GM19193 (cell line): ENCODE results near the gene CGB2.
A peak's percentile ranks its signal among the peaks of the same experiment; 100 is the strongest.
"Not testable (repeated sequence)": the region's sequence is repeated elsewhere in the genome, so short reads cannot be mapped to it uniquely, and the experiment has no call there.

Source experiments
- POLR2A ChIP-seq: IDR thresholded peaks from 4 replicates; pipeline ENCODE4 v1.6.1; 2011; ENCODE audit not compliant: insufficient read depth, insufficient read length; ENCODE audit errors: extremely low read depth

Gene CGB2

DNA sequence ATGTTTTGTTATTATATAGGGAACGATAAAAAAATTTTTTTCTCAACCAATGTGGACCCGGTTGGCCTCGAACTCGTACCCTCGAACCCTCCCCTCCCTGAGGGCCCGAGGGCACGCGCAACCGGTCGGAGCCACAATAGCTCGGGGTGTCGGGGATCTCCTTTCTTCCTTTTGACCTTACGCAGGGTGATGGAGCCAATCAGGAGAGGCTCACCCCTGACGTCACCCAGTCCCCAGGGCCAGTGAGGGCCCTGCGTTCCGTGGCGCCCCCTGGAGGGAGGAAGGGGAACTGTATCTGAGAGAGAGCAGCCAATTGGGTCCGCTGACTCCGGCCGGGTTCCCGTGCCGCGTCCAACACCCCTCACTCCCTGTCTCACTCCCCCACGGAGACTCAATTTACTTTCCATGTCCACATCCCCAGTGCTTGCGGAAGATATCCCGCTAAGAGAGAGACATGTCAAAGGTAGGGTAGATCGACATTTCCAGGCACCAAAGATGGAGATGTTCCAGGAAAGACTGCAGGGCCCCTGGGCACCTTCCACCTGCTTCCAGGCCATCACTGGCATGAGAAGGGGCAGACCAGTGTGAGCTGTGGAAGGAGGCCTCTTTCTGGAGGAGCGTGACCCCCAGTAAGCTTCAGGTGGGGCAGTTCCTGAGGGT, at the start of gene CGB2:
Gene CGB2, plus strand, starts transcription at position 249 of the 660 bp plus-strand sequence. Its CDS starts 206 bp downstream, at position 455.
- TF ChIP-seq POLR2A, result not testable (repeated sequence)

DNA sequence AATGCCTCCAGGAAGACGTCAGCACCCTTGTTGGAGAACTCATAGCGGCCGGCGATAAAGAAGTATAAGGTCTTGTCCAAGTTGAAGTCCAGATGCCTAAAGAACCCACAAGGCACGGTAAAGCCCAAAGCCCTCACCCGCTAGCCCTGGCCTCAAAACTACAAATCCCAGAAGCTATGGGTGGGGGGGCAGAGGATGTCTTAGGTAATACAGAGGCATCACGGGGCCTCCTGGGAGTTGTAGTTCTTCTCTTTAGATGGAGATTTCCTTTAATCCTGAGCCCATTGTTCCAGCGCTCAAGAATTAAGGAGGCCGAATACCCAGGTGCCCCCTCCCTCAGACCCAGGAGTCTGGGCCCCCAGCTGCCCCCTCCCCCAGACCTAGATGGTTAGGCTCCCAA, 49.4 kb upstream of the CGB2 start:
- TF ChIP-seq POLR2A, result no peak

DNA sequence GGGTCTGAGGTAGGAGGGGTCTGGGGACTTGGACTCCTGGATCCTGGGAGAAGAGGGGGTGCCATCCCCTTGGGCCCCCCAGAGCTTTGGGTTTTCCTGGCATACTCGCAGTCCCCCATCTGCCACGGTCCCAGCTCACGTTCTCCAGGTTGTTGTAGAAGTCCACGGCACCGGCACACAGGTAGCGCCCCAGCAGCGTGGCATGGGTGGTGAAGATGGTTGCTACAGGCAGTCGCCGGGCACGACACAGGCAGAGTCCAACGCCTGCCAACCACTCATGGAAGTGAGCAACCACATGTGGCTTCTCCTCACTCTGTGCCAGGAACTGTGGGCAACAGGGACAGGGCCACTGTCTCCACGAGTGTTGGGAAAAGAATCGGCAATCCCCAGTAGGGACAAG, 46.0 kb upstream of the CGB2 start:
- no peak for TF ChIP-seq POLR2A

DNA sequence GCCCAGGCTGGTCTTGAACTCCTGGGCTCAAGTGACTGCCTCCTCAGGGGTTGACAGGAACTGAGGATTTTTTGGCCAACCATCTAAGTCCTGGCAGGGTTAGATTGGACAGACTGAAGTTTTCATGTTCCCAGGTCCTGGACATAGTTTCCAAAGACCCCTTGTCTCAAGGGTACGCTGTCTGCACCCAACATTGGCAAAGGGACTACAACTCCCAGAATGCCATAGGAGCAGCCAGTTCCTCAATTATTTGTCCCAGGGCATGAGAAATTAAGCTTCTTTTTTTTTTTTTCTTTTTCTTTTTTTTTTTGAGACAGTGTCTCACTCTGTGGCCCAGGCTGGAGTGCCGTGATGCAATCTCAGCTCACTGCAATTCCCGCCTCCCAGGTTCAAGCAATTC, 45.5 kb upstream of the CGB2 start:
- no peak for TF ChIP-seq POLR2A

DNA sequence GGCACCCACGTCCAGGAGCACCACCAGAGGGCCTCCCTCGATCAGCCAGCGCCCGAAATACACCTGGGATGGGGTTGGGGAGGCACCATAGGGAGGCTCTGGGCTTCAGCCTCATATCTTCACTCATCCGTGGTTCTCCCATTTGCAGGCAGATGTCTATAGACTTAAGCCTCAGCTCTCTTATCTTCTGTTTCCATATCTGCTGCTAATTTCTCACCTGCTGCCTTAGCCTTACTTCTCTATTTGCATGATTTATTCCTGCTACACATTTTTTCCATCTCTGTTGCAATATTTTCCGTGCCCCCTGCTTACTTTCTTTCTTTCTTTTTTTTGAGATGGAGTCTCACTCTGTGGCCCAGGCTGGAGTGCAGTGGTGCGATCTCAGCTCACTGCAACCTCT, 44.4 kb upstream of the CGB2 start:
- no peak for TF ChIP-seq POLR2A

DNA sequence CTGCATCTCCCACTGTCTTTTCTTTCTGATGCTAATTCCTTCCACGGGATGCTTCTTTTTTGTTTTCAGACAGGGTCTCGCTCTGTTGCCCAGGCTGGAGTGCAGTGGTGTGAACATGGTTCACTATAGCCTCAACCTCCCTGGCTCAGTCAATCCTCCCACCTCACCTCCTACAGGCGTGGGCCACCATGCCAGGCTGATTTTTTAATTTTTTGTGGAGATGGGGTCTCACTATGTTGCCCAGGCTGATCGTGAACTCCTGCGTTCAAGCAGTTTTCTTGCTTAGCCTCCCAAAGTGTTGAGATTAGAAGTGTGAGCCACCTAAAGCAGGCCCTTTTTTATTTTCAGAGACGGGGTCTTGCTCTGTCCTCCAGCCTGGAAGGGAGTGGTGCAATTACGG, 43.4 kb upstream of the CGB2 start:
- no peak for TF ChIP-seq POLR2A

DNA sequence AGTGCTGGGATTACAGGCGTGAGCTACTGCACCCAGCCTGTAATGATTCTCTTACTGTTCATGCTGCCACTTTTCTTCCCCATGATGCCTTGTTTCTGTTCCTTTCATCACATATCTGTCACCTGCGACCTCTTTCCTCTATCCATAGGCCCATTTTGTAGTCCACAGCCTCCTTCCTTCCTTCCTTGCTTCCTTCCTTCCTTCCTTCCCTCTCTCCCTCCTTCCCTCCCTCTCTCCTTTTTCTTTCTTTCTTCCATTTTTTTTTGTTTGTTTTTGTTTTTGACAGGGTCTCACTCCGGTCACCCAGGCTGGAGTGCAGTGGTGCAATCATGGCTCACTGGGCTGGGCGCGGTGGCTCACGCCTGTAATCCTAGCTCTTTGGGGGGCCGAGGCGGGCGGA, 42.8 kb upstream of the CGB2 start:
- no peak for TF ChIP-seq POLR2A

DNA sequence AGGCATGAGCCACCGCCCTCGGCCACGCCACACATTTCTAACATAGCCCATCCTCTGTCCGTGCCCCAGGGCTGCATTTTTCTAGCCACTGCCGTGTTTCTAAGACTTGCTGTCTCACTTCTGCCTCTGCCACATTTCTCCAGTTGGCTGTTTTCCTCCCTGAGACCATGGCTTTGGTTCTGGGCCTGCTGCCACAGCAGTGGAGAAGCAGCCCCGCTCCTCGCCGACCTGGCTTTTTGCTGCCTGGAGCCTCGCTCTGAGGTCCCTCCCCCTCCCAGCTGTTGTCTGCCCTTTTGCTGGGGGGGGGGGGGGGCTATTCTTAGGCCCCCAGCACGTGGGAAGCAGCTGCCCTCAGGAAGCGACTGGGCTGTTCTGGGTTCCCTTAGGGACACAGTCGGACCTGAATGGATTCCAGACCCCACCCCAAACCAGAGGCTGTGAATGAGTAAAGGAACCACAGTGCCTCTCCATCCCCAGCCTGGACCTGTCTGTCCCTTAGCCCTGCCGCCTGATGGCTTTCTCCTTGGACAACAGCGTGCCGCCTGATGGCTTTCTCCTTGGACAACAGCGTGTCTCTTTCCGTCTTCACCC, 41.9 kb upstream of the CGB2 start:
- TF ChIP-seq POLR2A, result no peak

DNA sequence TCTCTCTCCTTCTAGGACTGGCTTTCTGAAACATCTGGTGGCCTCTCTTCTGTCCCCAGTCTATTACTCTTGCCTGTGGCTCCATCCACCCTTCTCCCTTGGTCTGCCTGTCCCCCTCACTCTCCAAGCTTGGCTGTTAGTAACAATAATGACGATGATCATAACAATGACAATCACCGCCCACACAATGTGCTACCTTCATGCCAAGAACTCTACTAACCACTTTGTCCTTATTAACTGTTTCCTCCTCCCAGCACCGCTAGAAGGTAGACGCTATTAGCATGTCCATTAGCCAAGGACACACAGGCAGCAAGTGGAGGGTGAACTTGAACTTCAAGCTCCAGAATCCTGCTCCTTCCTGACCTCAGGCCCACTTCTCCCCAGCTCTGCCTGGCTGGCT, 41.3 kb upstream of the CGB2 start:
- TF ChIP-seq POLR2A, result no peak

DNA sequence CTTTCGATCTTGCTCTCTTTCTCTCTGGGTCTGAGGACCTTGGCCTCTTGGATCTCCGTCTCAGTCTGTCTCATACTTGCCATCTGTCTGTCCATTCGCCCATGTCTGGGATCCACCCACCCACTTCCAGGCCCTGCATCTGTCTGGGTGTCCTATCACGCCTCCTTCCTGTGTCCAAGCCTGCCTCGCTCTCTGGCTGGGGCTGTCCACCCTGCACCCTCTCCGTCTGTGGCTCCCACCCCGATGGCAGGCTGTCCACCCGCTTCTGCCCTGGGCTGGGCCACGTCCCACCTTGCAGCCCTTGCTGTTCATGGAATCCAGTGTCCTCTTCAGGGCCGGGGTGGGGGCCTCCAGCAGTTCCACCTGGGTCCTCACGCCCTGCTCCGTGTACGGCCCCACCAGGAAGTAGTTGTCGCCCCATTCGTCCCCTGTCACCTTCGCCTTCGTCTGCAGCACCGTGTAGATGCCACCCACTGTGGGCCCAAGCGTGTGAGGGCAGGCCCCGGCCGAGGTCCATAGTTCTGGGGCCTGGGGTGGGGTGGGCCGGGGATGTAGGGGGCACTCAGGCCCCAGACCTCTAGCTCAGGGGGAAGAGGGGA, 40.6 kb upstream of the CGB2 start:
- TF ChIP-seq POLR2A, result no peak

DNA sequence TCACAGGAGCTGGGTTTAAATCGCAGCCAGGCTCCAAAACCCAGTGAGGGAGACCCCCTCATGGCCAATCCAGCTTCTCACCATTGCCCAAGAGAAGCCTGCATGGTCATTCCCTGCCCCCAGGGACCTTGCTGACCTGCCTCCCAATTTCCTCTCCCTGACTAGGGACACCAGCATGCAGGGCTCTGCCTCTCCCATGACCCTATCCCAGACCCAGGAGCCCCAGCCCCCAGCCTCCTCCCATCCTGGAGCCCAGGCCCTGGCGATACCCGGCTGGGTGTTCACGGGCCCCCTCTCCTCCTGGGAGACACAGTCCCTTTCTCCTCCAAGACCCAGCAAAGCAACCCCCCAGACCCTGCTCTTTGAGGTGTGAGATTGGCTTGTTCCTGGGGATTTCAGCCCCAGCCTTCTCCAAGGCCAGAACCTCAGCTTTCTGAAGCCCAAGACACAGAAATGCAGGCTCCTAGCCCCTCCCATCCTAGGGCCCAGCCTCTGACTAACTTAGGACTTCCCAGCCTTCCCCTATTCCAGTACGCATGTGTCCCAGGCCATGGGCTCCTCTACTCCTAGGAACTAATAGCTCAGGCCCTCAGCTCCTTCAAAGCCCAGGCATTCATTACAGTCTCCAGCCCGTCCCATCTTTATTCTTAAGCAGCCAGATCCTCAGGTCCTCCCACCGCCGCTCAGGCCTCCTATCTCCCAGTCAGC, 39.7 kb upstream of the CGB2 start:
- no peak for TF ChIP-seq POLR2A

DNA sequence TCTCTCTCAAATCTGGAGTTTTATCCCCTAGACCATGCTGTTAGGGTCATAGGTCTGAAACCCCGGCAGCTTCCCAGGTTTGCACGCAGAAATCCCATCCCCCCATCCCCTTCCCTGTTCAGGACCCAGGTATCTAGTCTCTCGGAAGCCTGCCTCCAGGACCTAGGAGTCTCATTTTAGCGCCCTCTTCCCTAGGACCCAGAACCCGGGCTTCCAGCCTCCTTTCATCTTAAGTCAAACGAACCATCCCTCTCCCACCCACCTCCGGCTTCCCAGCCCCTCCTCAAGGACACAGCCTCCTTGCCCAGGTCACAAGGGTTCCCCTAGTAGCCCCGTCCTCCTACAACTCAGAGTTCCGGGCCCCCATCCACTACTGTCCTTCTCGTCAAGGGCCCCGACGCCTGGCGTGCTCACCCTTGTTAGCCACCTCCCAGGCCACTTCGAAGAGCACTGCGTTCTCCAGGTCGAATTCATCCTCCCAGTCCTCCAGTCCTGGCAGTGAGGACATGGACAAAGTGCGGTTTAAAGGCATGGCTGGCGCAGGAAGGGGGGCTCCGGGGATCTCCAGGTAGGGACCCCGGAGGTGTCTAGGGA, 39.0 kb upstream of the CGB2 start:
- no peak for TF ChIP-seq POLR2A

DNA sequence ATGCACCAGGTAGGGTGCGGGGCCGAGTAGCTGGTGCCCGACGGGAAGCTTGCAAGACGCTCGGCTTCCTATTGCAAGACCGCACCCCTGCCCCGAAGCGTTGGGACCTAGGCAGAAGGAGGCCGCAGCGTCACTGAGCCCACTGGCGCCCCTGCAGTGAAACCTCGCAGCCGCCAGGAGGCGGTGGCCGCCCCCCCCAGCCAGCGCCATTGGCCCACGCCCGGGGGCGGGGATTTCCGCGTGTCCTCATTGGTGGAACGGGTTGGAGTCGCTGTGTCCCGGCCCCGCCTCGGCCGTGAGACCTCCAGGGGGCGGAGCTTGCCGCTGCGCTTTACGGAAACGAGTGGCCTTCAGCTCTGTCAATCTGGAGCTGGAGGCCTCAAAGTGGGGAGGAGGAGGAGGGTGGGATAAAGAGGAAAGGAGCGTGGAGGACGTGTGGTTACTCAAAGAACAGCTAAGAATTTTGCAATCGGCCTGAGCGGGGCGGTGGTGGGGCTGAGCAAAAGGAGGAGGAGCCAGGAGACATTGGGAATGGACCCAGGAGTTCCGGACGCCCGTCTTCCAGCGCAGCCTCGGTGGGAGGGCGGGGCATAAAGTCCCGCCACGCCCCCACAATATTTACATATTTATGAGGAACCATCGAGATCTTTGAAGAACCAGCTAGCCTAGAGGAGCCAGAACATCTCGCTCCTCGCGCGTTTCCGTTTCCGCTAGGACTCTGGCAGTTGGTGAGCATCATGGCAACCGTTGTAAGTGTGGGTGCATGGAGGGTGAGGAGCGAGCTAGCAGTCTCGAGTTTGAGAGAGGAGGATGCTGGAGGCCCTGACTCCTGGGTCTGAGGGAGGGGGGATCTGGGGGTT, 38.3 kb upstream of the CGB2 start, which contains the start of the genes GYS1 and RUVBL2:
Gene GYS1, minus strand, starts transcription at position 135 of the 860 bp plus-strand sequence. CDS start 197 bp downstream, outside the sequence.
Gene RUVBL2, plus strand, starts transcription at position 713 of the 860 bp plus-strand sequence. Its CDS starts 25 bp downstream, at position 738.
- peak; percentile 81 for TF ChIP-seq POLR2A

DNA sequence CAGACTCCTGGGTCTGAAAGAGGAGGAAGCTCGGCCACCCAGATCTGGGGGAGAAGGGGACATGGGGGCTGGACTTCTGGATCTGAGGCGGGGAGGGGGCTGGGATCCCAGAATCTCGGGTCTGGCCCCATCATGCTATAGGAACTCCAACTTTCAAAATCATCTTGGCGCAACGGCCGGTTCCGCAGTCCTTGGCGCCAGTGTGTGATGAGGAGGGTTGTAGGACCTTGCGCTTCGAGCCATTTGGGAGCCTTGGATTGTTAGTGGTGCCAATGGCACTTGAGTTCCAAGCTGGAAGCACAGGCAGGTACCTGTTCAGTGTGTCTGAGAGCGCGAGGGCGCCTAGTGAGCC, 37.7 kb upstream of the CGB2 start:
- no peak for TF ChIP-seq POLR2A

DNA sequence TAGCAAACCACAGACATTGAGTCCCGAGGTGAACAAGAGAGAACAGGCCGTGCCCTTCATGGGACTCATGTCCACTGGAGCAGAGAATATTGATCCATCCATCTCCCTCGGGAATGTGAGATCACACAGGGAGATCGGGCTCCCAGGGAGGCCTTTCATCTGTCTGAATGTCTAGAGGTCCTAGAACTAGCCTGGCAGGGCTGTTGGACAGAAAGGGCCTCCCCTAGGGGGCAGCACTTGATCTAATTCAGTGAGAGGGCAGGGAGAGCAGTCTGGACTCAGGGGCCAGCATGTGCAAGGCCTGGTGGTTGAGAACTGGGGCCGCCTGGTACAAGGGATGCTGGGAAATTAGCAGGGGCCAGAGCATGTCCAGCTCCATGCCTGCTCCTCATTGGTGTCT, 33.7 kb upstream of the CGB2 start:
- no peak for TF ChIP-seq POLR2A
